ENCODE measurements around the gene EEFSEC. TPM values are rescaled to one million over a fixed set of nuclear protein-coding genes. Genes with fewer than 3 reads are reported as not detected.

The EEFSEC gene
- total RNA-seq, 1 donor from 2014 or later: 7.1 TPM

- TF ChIP-seq CTCF (IDR thresholded peaks at IDR 0.05; ENCODE audit: unreplicated experiment): no peak
- H3K27me3 Mint-ChIP-seq (ENCODE audit: unreplicated experiment): peaks cover 2% of the 10 kb centered on the region
- no peak overlapping the region for H3K4me3 Mint-ChIP-seq (ENCODE audit: unreplicated experiment)
- H3K27ac Mint-ChIP-seq (ENCODE audit: unreplicated experiment): no peak overlapping the region
- no peak for DNase-seq (ENCODE audit: low spot score)
- no peaks in the 10 kb centered on the region for H3K9me3 Mint-ChIP-seq (ENCODE audit: unreplicated experiment)
- no peaks in the 10 kb centered on the region for H3K36me3 Mint-ChIP-seq (ENCODE audit: low read depth, unreplicated experiment)
- H3K4me1 Mint-ChIP-seq (ENCODE audit: unreplicated experiment): no peaks in the 10 kb centered on the region
These were observed 155.7 kb downstream of the EEFSEC start for GRCh38 chr3:128309026-128309425.

GRCh38 chr3:128310286-128311058, 157.2 kb downstream of the EEFSEC start:
- Mint-ChIP-seq H3K4me1 (ENCODE audit: unreplicated experiment) (no peaks in the 10 kb centered on the region), H3K9me3 (ENCODE audit: unreplicated experiment) (no peaks in the 10 kb centered on the region), H3K27me3 (ENCODE audit: unreplicated experiment) (peaks cover 2% of the 10 kb centered on the region), H3K27ac (ENCODE audit: unreplicated experiment) (no peak overlapping the region), H3K36me3 (ENCODE audit: low read depth, unreplicated experiment) (no peaks in the 10 kb centered on the region), H3K4me3 (ENCODE audit: unreplicated experiment) (no peak overlapping the region)
- TF ChIP-seq CTCF (IDR thresholded peaks at IDR 0.05; ENCODE audit: unreplicated experiment): no peak
- no peak for DNase-seq (ENCODE audit: low spot score)

- H3K4me1 Mint-ChIP-seq (ENCODE audit: unreplicated experiment): no peaks in the 10 kb centered on the region
- H3K9me3 Mint-ChIP-seq (ENCODE audit: unreplicated experiment): no peaks in the 10 kb centered on the region
- H3K27ac Mint-ChIP-seq (ENCODE audit: unreplicated experiment): no peak overlapping the region
- H3K27me3 Mint-ChIP-seq (ENCODE audit: unreplicated experiment): peaks cover 3% of the 10 kb centered on the region
- no peak overlapping the region for H3K4me3 Mint-ChIP-seq (ENCODE audit: unreplicated experiment)
- no peak for TF ChIP-seq CTCF (IDR thresholded peaks at IDR 0.05; ENCODE audit: unreplicated experiment)
- H3K36me3 Mint-ChIP-seq (ENCODE audit: low read depth, unreplicated experiment): no peaks in the 10 kb centered on the region
- DNase-seq (ENCODE audit: low spot score): no peak
These were observed 158.2 kb downstream of the EEFSEC start for GRCh38 chr3:128311441-128311844.

GRCh38 chr3:128312271-128312670, 159.0 kb downstream of the EEFSEC start:
- Mint-ChIP-seq H3K9me3 (ENCODE audit: unreplicated experiment) (no peaks in the 10 kb centered on the region), H3K4me3 (ENCODE audit: unreplicated experiment) (no peak overlapping the region), H3K27me3 (ENCODE audit: unreplicated experiment) (peaks cover 3% of the 10 kb centered on the region), H3K27ac (ENCODE audit: unreplicated experiment) (no peak overlapping the region), H3K36me3 (ENCODE audit: low read depth, unreplicated experiment) (no peaks in the 10 kb centered on the region), H3K4me1 (ENCODE audit: unreplicated experiment) (peaks cover 2% of the 10 kb centered on the region)
- no peak for DNase-seq (ENCODE audit: low spot score)
- TF ChIP-seq CTCF (IDR thresholded peaks at IDR 0.05; ENCODE audit: unreplicated experiment): no peak

- Mint-ChIP-seq H3K36me3 (ENCODE audit: low read depth, unreplicated experiment) (no peaks in the 10 kb centered on the region), H3K4me3 (ENCODE audit: unreplicated experiment) (no peak overlapping the region), H3K27ac (ENCODE audit: unreplicated experiment) (no peak overlapping the region), H3K9me3 (ENCODE audit: unreplicated experiment) (no peaks in the 10 kb centered on the region), H3K27me3 (ENCODE audit: unreplicated experiment) (peaks cover 3% of the 10 kb centered on the region), H3K4me1 (ENCODE audit: unreplicated experiment) (peaks cover 4% of the 10 kb centered on the region)
- DNase-seq (ENCODE audit: low spot score): no peak
- TF ChIP-seq CTCF (IDR thresholded peaks at IDR 0.05; ENCODE audit: unreplicated experiment): no peak
These were observed 159.9 kb downstream of the EEFSEC start for GRCh38 chr3:128313071-128313725.
